Gastroesophageal sphincter (tissue), 4 donors: ENCODE data around the gene PRLR. TPM values are rescaled to one million over a fixed set of nuclear protein-coding genes. Genes with fewer than 3 reads are reported as not detected.

ENCODE experiments used
- ATAC-seq: fragments of 150-250 bp; one replicate; pipeline ENCODE4 v1.9.1; 2016; ENCODE audit warnings: mild to moderate bottlenecking, moderate library complexity
- H3K27ac ChIP-seq, 4 donors: fragments of 200-600 bp; sonication (generic) in 3 of 4; 1 replicate in 3 of 4; 2 replicates in 1 of 4; pipeline ENCODE4 v1.5.1; 2016 to 2019
- H3K27me3 ChIP-seq: fragments of 200-600 bp; sonication (generic); one replicate; pipeline ENCODE4 v1.5.1; 2019
- H3K36me3 ChIP-seq, 2 donors: fragments of 200-600 bp; sonication (generic); one replicate each; pipeline ENCODE4 v1.5.1; 2019; ENCODE audit warnings: control low read depth in 1 of 2
- H3K4me1 ChIP-seq, 3 donors: fragments of 200-600 bp; sonication (generic); 1 replicate in 2 of 3; 2 replicates in 1 of 3; pipeline ENCODE4 v1.5.1; 2016 to 2019; ENCODE audit warnings: control low read depth in 2 of 3
- H3K4me3 ChIP-seq, 2 donors: fragments of 200-600 bp; sonication (generic); one replicate each; pipeline ENCODE4 v1.5.1; 2019; ENCODE audit warnings: mild to moderate bottlenecking in 1 of 2, moderate library complexity in 1 of 2
- H3K9me3 ChIP-seq, 3 donors: fragments of 200-600 bp; sonication (generic); one replicate each; pipeline ENCODE4 v1.5.1; 2017 to 2019; ENCODE audit warnings: control low read depth in 2 of 3
- CTCF ChIP-seq, 4 experiments: fragments of 200-600 bp in 2 of 4; fragments of 450-650 bp in 2 of 4; sonication (generic) in 1 of 4; IDR thresholded peaks; one replicate each; pipeline ENCODE4 v1.5.1; 2017 to 2019; ENCODE audit warnings: antibody characterized with exemption in 4 of 4, mild to moderate bottlenecking in 2 of 4, moderate library complexity in 2 of 4
- EP300 ChIP-seq: sonication (generic); formaldehyde crosslinking; IDR thresholded peaks from one replicate; pipeline ENCODE4 v1.6.1; 2017; ENCODE audit warnings: antibody characterized with exemption, mild to moderate bottlenecking
- POLR2A ChIP-seq, 2 donors: fragments of 450-650 bp; IDR thresholded peaks; one replicate each; pipeline ENCODE4 v1.6.1; 2017; ENCODE audit warnings: antibody characterized with exemption in 2 of 2, mild to moderate bottlenecking in 2 of 2, moderate library complexity in 1 of 2
- POLR2AphosphoS5 ChIP-seq: sonication (generic); formaldehyde crosslinking; IDR thresholded peaks from one replicate; pipeline ENCODE4 v1.6.1; 2017; ENCODE audit warnings: antibody characterized with exemption
- WGBS, 2 donors: methylation state at CpG; one replicate each; pipeline ENCODE4 v1.1.5; 2018; ENCODE audit warnings: low coverage in 1 of 2; 5-methylcytosine and 5-hydroxymethylcytosine counted together
- total RNA-seq, 4 donors: library from RNA; depleted of rRNA; stranded (reverse); fragments of >200 nt; gene quantifications; one replicate each; pipeline ENCODE4 v1.1.0, GENCODE V29; 2016

PRLR gene
- total RNA-seq, 4 donors from 2014 or later = 0.16 to 1.4 (median 0.85) TPM

- H3K27me3 ChIP-seq = no peaks in the 10 kb centered on the region
- ATAC-seq = no peak
- 90 to 98% methylated on average over 5 to 6 of the region's 6 CpGs for WGBS, 2 donors
- H3K4me3 ChIP-seq = no peak overlapping the region
- H3K9me3 ChIP-seq = no peaks in the 10 kb centered on the region
- H3K27ac ChIP-seq = no peak overlapping the region
- H3K36me3 ChIP-seq = no peaks in the 10 kb centered on the region
- TF ChIP-seq POLR2AphosphoS5 (no peak), EP300 (no peak), POLR2A (IDR thresholded peaks at IDR 0.05) (no peak), CTCF (IDR thresholded peaks at IDR 0.05) (no peak)
- H3K4me1 ChIP-seq = no peaks in the 10 kb centered on the region
These were observed 69.7 kb downstream of the PRLR start for GRCh38 chr5:35160486-35161116.

- ATAC-seq = peak; percentile 37
- WGBS, 2 donors = 38 to 64% methylated on average over 1 to 2 of the region's 2 CpGs
- Histone ChIP-seq H3K27ac (peak overlapping the region in 1 of 4 donors; percentile 9), H3K9me3 (no peaks in the 10 kb centered on the region), H3K4me1 (no peaks in the 10 kb centered on the region), H3K4me3 (no peak overlapping the region), H3K36me3 (no peaks in the 10 kb centered on the region), H3K27me3 (no peaks in the 10 kb centered on the region)
- TF ChIP-seq EP300 (no peak), CTCF (IDR thresholded peaks at IDR 0.05) (no peak), POLR2AphosphoS5 (no peak), POLR2A (IDR thresholded peaks at IDR 0.05) (no peak)
These were observed 70.9 kb downstream of the PRLR start for GRCh38 chr5:35159370-35159742.

GRCh38 chr5:35158622-35159369 lies 71.5 kb downstream of the PRLR start:
- Histone ChIP-seq H3K4me1 (no peaks in the 10 kb centered on the region), H3K9me3 (no peaks in the 10 kb centered on the region), H3K4me3 (no peak overlapping the region), H3K36me3 (no peaks in the 10 kb centered on the region), H3K27ac (no peak overlapping the region), H3K27me3 (no peaks in the 10 kb centered on the region)
- 40 to 56% methylated on average over 4 to 6 of the region's 7 CpGs for WGBS, 2 donors
- TF ChIP-seq POLR2AphosphoS5 = no peak
- no peak for TF ChIP-seq EP300
- no peak for TF ChIP-seq POLR2A (IDR thresholded peaks at IDR 0.05)
- no peak for TF ChIP-seq CTCF (IDR thresholded peaks at IDR 0.05)
- no peak for ATAC-seq

DNA sequence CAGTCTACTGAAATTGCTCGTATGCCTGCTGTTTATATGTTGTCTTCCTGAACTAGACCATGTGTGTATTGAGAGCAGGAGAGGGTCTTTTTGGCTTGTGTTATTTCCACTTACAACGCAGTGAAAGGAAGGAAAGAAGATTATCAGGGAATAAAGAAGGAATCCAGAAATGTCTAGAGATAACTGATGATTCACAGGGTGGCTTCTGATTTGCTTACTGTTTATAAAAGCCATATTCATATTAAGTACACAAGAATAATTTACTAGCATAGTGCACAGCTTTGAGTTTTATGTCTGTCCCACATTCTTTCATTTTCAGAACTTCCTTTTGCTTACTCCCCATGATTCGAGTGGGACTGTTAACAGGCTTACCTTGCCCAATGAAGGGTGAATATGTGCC lies 72.1 kb downstream of the PRLR start:
- no peaks in the 10 kb centered on the region for H3K27me3 ChIP-seq
- no peak overlapping the region for H3K4me3 ChIP-seq
- TF ChIP-seq POLR2A (IDR thresholded peaks at IDR 0.05) = no peak
- TF ChIP-seq EP300 = no peak
- no peak for TF ChIP-seq POLR2AphosphoS5
- TF ChIP-seq CTCF (IDR thresholded peaks at IDR 0.05) = no peak
- H3K9me3 ChIP-seq = no peaks in the 10 kb centered on the region
- H3K4me1 ChIP-seq = no peaks in the 10 kb centered on the region
- no peak for ATAC-seq
- H3K36me3 ChIP-seq = no peaks in the 10 kb centered on the region
- H3K27ac ChIP-seq = no peak overlapping the region
- WGBS, 2 donors = 62 to 86% methylated on average over 1 to 3 of the region's 3 CpGs
